WTC11 (cell line): ENCODE data around the gene DBH. TPM values are rescaled to one million over a fixed set of nuclear protein-coding genes. Genes with fewer than 3 reads are reported as not detected.

Source experiments
- ATAC-seq: fragments of 200-7000 bp; cut with Tn5 transposase; 2 replicates; pipeline ENCODE4 v1.10.0; 2021; ENCODE audit warnings: mild to moderate bottlenecking, moderate library complexity
- CTCF ChIA-PET: fragments of 300-600 bp; sonication (Branson Sonifier 250); formaldehyde crosslinking; loops from one replicate; lab custom pipeline; 2021; ENCODE audit warnings: antibody characterized with exemption; lab: Charles Lee
- POLR2A ChIA-PET: fragments of 350-600 bp; sonication (Branson Sonifier 250); formaldehyde crosslinking; loops from one replicate; lab custom pipeline; 2021; ENCODE audit warnings: antibody characterized with exemption; lab: Charles Lee
- DNase-seq: peaks from one replicate; pipeline ENCODE4 v3.0.0; 2021; ENCODE audit warnings: low spot score
- H3K27ac Mint-ChIP-seq: 2 replicates; pipeline ENCODE4 v1.8.0; 2021; ENCODE audit warnings: mixed read lengths
- H3K27me3 Mint-ChIP-seq: 2 replicates; pipeline ENCODE4 v1.8.0; 2021; ENCODE audit warnings: low read depth, mild to moderate bottlenecking, moderate library complexity, mixed read lengths
- H3K36me3 Mint-ChIP-seq: 2 replicates; pipeline ENCODE4 v1.8.0; 2021; ENCODE audit warnings: mixed read lengths
- H3K4me1 Mint-ChIP-seq: 2 replicates; pipeline ENCODE4 v1.8.0; 2022; ENCODE audit warnings: mixed read lengths
- H3K4me3 Mint-ChIP-seq: 2 replicates; pipeline ENCODE4 v1.8.0; 2021; ENCODE audit warnings: mild to moderate bottlenecking, moderate library complexity, mixed read lengths
- H3K9me3 Mint-ChIP-seq: 2 replicates; pipeline ENCODE4 v1.8.0; 2021; ENCODE audit warnings: mixed read lengths
- ELF4 ChIP-seq: sonication (generic); formaldehyde crosslinking; IDR thresholded peaks from 2 replicates; pipeline ENCODE4 v1.8.1; 2022; ENCODE audit warnings: low read depth, mild to moderate bottlenecking, moderate library complexity, missing genetic modification reagents
- ETV6 ChIP-seq: sonication (generic); formaldehyde crosslinking; IDR thresholded peaks from 2 replicates; pipeline ENCODE4 v1.8.1; 2022; ENCODE audit warnings: mild to moderate bottlenecking, missing genetic modification reagents
- GABPB1 ChIP-seq: sonication (generic); formaldehyde crosslinking; IDR thresholded peaks from 2 replicates; pipeline ENCODE4 v1.8.1; 2023; ENCODE audit warnings: mild to moderate bottlenecking, missing genetic modification reagents
- JAZF1 ChIP-seq: fragments of 250-450 bp; sonication (Bioruptor Pico); IDR thresholded peaks from 2 replicates; pipeline ENCODE4 v1.9.0; 2021; ENCODE audit warnings: moderate library complexity, mild to moderate bottlenecking, inconsistent platforms
- MXD4 ChIP-seq: fragments of 250-450 bp; sonication (Bioruptor Pico); IDR thresholded peaks from 2 replicates; pipeline ENCODE4 v1.8.0; 2021; ENCODE audit warnings: mild to moderate bottlenecking, moderate library complexity, borderline replicate concordance
- MYBL2 ChIP-seq: sonication (generic); formaldehyde crosslinking; IDR thresholded peaks from 2 replicates; pipeline ENCODE4 v1.8.1; 2023; ENCODE audit warnings: mild to moderate bottlenecking, moderate library complexity, missing genetic modification reagents
- NFYB ChIP-seq: sonication (generic); formaldehyde crosslinking; conservative IDR thresholded peaks from 2 replicates; pipeline ENCODE4 v1.8.0; 2022; ENCODE audit warnings: low read depth, missing genetic modification reagents
- NR1H2 ChIP-seq: sonication (generic); formaldehyde crosslinking; IDR thresholded peaks from 2 replicates; pipeline ENCODE4 v1.9.0; 2021; ENCODE audit warnings: mild to moderate bottlenecking, moderate library complexity, missing genetic modification reagents
- PRRX2 ChIP-seq: fragments of 250-450 bp; sonication (Bioruptor Pico); IDR thresholded peaks from 2 replicates; pipeline ENCODE4 v1.8.0; 2021; ENCODE audit warnings: mild to moderate bottlenecking
- SMAD4 ChIP-seq: sonication (generic); formaldehyde crosslinking; IDR thresholded peaks from 2 replicates; pipeline ENCODE4 v1.8.0; 2022; ENCODE audit warnings: mild to moderate bottlenecking, missing genetic modification reagents
- SOX15 ChIP-seq: fragments of 250-450 bp; sonication (Bioruptor Pico); IDR thresholded peaks from 2 replicates; pipeline ENCODE4 v1.9.0; 2021; ENCODE audit warnings: mild to moderate bottlenecking
- SP1 ChIP-seq: sonication (generic); formaldehyde crosslinking; conservative IDR thresholded peaks from 2 replicates; pipeline ENCODE4 v1.8.1; 2022; ENCODE audit warnings: missing genetic modification reagents
- TEAD4 ChIP-seq: sonication (generic); formaldehyde crosslinking; IDR thresholded peaks from 2 replicates; pipeline ENCODE4 v1.8.0; 2022; ENCODE audit warnings: mild to moderate bottlenecking, missing genetic modification reagents
- ZNF121 ChIP-seq: sonication (generic); formaldehyde crosslinking; IDR thresholded peaks from 2 replicates; pipeline ENCODE4 v1.8.0; 2023; ENCODE audit warnings: missing genetic modification reagents
- ZNF219 ChIP-seq: sonication (generic); formaldehyde crosslinking; IDR thresholded peaks from 2 replicates; pipeline ENCODE4 v1.8.0; 2023; ENCODE audit warnings: missing genetic modification reagents, mild to moderate bottlenecking, borderline replicate concordance
- ZNF396 ChIP-seq: fragments of 250-450 bp; sonication (Bioruptor Pico); IDR thresholded peaks from 2 replicates; pipeline ENCODE4 v1.8.0; 2021; ENCODE audit warnings: mild to moderate bottlenecking, moderate library complexity, borderline replicate concordance
- total RNA-seq: library from RNA; stranded (reverse); gene quantifications from 3 replicates; pipeline ENCODE4 v1.2.3, GENCODE V29; 2021
- TF ChIP-seq, protein P1 (sequence below): fragments of 250-450 bp; sonication (Bioruptor Pico); IDR thresholded peaks from 2 replicates; pipeline ENCODE4 v1.9.0; 2021; ENCODE audit warnings: mild to moderate bottlenecking
- TF ChIP-seq, protein P2 (sequence below): fragments of 200-600 bp; IDR thresholded peaks from 2 replicates; pipeline ENCODE4 v1.8.0; 2022; ENCODE audit warnings: antibody characterized with exemption
- TF ChIP-seq, protein P3 (sequence below): sonication (generic); formaldehyde crosslinking; IDR thresholded peaks from 2 replicates; pipeline ENCODE4 v1.8.1; 2023; ENCODE audit warnings: mild to moderate bottlenecking, missing genetic modification reagents, borderline replicate concordance
- TF ChIP-seq, protein P4 (sequence below): sonication (generic); formaldehyde crosslinking; IDR thresholded peaks from 2 replicates; pipeline ENCODE4 v1.8.0; 2022; ENCODE audit warnings: mild to moderate bottlenecking, missing genetic modification reagents

Gene DBH
- total RNA-seq, 1 experiment from 2014 or later, result 0.24 TPM

DNA sequence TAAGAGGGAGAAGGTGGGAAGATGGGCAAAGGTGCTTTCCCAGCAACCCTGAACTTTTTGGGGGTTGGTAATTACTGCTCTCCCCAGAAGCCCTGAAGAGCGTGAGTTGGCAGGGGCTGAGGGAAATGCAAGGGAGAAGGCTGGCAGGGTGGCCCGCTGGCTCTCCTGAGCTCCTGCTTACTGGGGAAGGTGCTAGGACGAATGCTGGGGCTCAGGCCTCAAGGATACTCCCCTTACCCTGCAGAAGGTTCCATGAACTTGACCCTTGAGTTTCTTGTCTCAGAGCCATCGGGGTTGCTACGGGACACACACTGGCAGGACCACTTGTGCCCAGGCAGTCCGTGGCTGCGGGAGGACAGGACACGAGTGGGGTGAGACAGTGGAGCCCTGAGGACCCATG, 28.2 kb upstream of the DBH start:
- H3K4me1 Mint-ChIP-seq, result peaks cover 7% of the 10 kb centered on the region
- no peak for ATAC-seq
- H3K36me3 Mint-ChIP-seq, result no peaks in the 10 kb centered on the region
- H3K9me3 Mint-ChIP-seq, result no peaks in the 10 kb centered on the region
- H3K27ac Mint-ChIP-seq, result no peak overlapping the region
- peak overlapping the region; percentile 53 for H3K4me3 Mint-ChIP-seq
- ChIA-PET CTCF (interaction anchor here (1.0 to 2.1 kb wide), 4 partner anchors 18 to 122 kb away, joined by 3 to 10 read pairs (median 4); no protein-coding TSS in a partner anchor), POLR2A (interaction anchor here (0.8 kb wide), 1 partner anchor 10 kb away, joined by 3 read pairs; no protein-coding TSS in a partner anchor)
- peaks cover 35% of the 10 kb centered on the region for H3K27me3 Mint-ChIP-seq
- DNase-seq, result no peak
- TF ChIP-seq TEAD4, result no peak
- TF ChIP-seq SOX15 (CRISPR knock-in tag), result no peak
- TF ChIP-seq MYBL2 (CRISPR knock-in tag), result no peak
- no peak for TF ChIP-seq NR1H2
- TF ChIP-seq, protein P1, sequence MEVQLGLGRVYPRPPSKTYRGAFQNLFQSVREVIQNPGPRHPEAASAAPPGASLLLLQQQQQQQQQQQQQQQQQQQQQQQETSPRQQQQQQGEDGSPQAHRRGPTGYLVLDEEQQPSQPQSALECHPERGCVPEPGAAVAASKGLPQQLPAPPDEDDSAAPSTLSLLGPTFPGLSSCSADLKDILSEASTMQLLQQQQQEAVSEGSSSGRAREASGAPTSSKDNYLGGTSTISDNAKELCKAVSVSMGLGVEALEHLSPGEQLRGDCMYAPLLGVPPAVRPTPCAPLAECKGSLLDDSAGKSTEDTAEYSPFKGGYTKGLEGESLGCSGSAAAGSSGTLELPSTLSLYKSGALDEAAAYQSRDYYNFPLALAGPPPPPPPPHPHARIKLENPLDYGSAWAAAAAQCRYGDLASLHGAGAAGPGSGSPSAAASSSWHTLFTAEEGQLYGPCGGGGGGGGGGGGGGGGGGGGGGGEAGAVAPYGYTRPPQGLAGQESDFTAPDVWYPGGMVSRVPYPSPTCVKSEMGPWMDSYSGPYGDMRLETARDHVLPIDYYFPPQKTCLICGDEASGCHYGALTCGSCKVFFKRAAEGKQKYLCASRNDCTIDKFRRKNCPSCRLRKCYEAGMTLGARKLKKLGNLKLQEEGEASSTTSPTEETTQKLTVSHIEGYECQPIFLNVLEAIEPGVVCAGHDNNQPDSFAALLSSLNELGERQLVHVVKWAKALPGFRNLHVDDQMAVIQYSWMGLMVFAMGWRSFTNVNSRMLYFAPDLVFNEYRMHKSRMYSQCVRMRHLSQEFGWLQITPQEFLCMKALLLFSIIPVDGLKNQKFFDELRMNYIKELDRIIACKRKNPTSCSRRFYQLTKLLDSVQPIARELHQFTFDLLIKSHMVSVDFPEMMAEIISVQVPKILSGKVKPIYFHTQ (CRISPR knock-in tag), result no peak
- TF ChIP-seq, protein P2, sequence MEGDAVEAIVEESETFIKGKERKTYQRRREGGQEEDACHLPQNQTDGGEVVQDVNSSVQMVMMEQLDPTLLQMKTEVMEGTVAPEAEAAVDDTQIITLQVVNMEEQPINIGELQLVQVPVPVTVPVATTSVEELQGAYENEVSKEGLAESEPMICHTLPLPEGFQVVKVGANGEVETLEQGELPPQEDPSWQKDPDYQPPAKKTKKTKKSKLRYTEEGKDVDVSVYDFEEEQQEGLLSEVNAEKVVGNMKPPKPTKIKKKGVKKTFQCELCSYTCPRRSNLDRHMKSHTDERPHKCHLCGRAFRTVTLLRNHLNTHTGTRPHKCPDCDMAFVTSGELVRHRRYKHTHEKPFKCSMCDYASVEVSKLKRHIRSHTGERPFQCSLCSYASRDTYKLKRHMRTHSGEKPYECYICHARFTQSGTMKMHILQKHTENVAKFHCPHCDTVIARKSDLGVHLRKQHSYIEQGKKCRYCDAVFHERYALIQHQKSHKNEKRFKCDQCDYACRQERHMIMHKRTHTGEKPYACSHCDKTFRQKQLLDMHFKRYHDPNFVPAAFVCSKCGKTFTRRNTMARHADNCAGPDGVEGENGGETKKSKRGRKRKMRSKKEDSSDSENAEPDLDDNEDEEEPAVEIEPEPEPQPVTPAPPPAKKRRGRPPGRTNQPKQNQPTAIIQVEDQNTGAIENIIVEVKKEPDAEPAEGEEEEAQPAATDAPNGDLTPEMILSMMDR, result no peak
- no peak for TF ChIP-seq PRRX2 (CRISPR knock-in tag)
- no peak for TF ChIP-seq ZNF121 (CRISPR knock-in tag)
- TF ChIP-seq ETV6 (CRISPR knock-in tag), result no peak
- no peak for TF ChIP-seq ELF4 (CRISPR knock-in tag)

DNA sequence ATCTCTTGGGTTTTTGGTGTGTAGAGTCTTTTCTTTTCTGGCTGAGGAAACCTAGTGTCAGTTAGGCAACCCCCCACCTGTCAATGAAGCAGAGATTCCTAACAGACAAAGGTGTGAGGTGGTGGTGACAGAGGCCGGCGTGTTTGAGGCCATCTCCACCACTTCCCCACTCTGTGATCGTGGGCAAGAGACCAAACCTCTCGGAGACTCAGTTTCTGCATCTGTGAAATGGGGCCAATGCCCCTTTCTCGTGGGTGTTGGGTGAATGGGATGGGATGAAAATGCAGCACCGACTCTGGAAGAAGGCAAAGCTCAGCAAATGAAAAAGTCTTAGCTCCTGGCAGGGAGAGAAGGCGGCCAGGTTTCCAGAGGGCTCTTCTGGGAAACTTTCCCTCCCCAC, 27.8 kb upstream of the DBH start:
- DNase-seq (no peak), ATAC-seq (no peak)
- Mint-ChIP-seq H3K36me3 (no peaks in the 10 kb centered on the region), H3K4me1 (peaks cover 7% of the 10 kb centered on the region), H3K9me3 (no peaks in the 10 kb centered on the region), H3K27me3 (peaks cover 35% of the 10 kb centered on the region)
- POLR2A ChIA-PET, result no interaction called here
- CTCF ChIA-PET, result interaction anchor here (1.0 to 2.1 kb wide), 4 partner anchors 19 to 107 kb away, joined by 3 to 10 read pairs (median 4); no protein-coding TSS in a partner anchor
- TF ChIP-seq, protein P3, sequence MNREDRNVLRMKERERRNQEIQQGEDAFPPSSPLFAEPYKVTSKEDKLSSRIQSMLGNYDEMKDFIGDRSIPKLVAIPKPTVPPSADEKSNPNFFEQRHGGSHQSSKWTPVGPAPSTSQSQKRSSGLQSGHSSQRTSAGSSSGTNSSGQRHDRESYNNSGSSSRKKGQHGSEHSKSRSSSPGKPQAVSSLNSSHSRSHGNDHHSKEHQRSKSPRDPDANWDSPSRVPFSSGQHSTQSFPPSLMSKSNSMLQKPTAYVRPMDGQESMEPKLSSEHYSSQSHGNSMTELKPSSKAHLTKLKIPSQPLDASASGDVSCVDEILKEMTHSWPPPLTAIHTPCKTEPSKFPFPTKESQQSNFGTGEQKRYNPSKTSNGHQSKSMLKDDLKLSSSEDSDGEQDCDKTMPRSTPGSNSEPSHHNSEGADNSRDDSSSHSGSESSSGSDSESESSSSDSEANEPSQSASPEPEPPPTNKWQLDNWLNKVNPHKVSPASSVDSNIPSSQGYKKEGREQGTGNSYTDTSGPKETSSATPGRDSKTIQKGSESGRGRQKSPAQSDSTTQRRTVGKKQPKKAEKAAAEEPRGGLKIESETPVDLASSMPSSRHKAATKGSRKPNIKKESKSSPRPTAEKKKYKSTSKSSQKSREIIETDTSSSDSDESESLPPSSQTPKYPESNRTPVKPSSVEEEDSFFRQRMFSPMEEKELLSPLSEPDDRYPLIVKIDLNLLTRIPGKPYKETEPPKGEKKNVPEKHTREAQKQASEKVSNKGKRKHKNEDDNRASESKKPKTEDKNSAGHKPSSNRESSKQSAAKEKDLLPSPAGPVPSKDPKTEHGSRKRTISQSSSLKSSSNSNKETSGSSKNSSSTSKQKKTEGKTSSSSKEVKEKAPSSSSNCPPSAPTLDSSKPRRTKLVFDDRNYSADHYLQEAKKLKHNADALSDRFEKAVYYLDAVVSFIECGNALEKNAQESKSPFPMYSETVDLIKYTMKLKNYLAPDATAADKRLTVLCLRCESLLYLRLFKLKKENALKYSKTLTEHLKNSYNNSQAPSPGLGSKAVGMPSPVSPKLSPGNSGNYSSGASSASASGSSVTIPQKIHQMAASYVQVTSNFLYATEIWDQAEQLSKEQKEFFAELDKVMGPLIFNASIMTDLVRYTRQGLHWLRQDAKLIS (CRISPR knock-in tag), result no peak
- TF ChIP-seq NFYB (CRISPR knock-in tag) (no peak), MXD4 (CRISPR knock-in tag) (no peak), SP1 (no peak), ZNF396 (no peak), ZNF219 (CRISPR knock-in tag) (no peak), GABPB1 (CRISPR knock-in tag) (no peak), JAZF1 (CRISPR knock-in tag) (no peak), SMAD4 (CRISPR knock-in tag) (no peak)
- TF ChIP-seq, protein P2, result no peak
- TF ChIP-seq, protein P4, sequence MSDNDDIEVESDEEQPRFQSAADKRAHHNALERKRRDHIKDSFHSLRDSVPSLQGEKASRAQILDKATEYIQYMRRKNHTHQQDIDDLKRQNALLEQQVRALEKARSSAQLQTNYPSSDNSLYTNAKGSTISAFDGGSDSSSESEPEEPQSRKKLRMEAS (CRISPR knock-in tag), result no peak
- TF ChIP-seq, all 79 proteins: peak for 0
- no peak overlapping the region for H3K27ac Mint-ChIP-seq
- H3K4me3 Mint-ChIP-seq, result peak overlapping the region; percentile 53
